Stimulated activated CD8-positive, alpha-beta memory T cell treated with anti-CD3 and anti-CD28 coated beads, Interleukin-7, amount 100 ng/mL, for 1 hour (primary cell): ENCODE data around the gene GALR3.

Experiments used
- DNase-seq, 2 donors: peaks; one replicate each; pipeline ENCODE4 v3.0.0-alpha.2; 2020; ENCODE audit warnings: low read depth in 2 of 2

The GALR3 gene

DNA sequence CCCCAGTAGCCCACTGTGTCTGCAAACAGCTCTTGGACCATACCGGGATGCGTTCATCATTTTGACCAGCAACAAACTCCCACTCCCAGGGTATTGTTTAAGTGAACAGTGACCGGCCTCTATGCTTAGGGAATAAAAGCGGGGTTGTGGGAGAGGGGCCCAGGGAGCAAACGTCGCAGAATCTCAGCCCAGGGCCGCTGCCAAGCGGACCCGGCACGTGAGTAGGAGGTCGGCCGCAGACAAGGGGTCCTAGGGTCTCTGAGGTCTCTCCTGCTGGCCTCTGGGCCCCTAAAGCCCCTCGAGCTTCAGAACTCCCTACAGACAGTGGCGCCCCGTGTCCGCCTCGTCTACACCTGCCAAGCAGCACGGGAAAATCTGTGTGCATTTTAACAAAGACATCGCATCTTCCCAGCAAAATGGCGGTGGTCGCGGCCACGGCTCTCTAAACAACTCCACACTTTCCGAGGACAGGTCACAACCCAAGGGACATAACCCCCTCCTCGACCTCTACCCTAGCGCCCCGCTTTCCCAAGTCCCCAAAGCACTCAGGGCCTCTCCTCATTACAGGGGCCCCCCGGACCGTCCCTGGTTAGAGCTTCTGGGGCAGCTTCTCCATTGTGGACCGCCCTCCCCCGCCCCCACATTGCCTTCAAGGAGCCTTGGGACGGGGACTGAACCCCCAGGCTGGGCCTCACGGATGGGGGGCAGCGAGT lies 19.4 kb upstream of the GALR3 start:
- DNase-seq: no peak

DNA sequence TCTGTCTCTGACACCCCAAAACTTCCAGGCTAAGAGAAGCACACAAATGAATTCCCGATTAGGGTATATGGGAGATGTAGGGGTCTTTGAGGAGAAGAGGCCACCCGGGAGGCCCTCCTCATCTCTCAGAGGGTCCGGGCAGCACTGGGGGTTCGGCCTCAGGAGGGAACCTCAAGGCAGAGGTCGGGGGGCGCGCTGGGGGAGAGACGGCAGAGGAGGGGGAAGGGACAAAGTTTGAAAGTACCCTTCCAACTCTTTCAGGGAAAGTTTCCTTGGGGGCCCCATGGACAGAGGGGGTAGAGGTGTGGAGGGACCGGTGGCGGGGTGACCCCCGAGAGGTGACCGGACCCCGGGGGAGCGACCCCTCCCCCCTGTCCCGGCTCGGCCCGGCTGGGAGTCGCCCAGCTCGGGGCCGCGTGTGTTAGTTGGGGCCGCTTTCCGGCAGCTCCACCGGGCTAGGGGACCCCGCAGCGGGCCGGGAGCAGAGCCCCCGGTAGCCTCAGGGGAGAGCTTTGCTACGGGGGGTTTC lies 18.8 kb upstream of the GALR3 start:
- no peak for DNase-seq

DNA sequence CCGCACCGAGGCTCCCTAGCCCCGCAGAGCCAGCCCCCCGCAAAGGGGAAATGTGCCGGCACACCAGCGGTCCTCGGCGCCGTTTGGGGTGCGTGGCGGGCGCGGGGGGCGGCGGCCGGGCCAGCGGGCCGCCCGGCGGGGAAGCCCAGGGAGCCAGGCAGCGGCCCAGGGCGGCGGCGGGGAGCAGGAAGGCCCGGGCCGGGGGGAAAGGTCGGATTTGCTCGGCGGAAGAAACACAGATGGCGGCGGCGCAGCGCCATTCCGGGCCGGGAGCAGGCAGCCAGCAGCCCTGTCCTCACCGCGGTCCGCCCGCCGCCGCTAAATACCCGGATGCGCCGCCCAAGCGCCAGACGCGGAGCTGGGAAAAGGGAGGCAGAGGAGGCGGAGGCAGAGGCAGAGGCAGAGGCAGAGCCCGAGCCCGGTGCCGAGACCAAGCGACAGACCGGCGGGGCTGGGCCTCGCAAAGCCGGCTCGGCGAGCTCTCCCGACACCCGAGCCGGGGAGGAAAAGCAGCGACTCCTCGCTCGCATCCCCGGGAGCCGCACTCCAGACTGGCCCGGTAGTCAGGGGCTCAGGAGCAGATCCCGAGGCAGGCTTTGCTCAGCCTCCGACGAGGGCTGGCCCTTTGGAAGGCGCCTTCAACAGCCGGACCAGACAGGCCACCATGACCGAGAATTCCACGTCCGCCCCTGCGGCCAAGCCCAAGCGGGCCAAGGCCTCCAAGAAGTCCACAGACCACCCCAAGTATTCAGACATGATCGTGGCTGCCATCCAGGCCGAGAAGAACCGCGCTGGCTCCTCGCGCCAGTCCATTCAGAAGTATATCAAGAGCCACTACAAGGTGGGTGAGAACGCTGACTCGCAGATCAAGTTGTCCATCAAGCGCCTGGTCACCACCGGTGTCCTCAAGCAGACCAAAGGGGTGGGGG lies 18.0 kb upstream of the GALR3 start:
- peak; percentile 20 to 30 for DNase-seq

DNA sequence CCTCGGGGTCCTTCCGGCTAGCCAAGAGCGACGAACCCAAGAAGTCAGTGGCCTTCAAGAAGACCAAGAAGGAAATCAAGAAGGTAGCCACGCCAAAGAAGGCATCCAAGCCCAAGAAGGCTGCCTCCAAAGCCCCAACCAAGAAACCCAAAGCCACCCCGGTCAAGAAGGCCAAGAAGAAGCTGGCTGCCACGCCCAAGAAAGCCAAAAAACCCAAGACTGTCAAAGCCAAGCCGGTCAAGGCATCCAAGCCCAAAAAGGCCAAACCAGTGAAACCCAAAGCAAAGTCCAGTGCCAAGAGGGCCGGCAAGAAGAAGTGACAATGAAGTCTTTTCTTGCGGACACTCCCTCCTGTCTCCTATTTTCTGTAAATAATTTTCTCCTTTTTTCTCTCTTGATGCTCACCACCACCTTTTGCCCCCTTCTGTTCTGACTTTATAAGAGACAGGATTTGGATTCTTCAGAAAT lies 17.3 kb upstream of the GALR3 start:
- no peak for DNase-seq

DNA sequence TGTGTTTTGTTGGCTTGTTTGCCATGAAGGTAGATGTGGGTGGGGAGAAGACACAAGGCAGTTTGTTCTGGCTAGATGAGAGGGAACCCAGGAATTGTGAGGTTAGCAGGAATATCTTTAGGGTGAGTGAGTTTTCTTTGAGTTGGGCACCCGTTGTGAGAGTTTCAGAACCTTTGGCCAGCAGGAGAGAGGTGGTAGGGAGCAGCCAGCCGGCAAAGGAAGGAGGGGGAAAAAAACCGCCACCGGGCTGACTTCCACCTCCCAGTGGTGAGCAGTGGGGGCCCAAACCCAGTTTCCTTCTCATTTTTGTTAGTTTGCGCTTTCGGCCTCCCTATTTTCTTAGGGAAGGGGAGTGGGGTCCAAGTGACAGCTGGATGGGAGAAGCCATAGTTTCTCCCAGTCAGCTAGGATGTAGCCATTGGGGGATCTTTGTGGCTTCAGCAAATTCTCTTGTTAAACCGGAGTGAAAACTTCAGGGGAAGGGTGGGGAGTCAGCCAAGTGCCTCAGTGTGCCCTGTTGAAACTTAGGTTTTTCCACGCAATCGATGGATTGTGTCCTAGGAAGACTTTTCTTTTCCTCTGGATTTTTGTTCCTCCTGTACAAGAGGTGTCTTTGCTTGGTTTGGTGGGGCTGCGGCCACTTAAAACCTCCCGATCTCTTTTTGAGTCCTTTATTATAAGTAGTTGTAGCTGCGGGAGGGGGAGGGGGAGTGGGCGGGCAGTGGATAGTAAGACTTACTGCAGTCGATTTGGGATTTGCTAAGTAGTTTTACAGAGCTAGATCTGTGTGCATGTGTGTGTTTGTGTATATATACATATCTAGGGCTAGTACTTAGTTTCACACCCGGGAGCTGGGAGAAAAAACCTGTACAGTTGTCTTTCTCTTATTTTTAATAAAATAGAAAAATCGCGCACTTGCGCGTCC lies 16.5 kb upstream of the GALR3 start:
- DNase-seq: no peak

DNA sequence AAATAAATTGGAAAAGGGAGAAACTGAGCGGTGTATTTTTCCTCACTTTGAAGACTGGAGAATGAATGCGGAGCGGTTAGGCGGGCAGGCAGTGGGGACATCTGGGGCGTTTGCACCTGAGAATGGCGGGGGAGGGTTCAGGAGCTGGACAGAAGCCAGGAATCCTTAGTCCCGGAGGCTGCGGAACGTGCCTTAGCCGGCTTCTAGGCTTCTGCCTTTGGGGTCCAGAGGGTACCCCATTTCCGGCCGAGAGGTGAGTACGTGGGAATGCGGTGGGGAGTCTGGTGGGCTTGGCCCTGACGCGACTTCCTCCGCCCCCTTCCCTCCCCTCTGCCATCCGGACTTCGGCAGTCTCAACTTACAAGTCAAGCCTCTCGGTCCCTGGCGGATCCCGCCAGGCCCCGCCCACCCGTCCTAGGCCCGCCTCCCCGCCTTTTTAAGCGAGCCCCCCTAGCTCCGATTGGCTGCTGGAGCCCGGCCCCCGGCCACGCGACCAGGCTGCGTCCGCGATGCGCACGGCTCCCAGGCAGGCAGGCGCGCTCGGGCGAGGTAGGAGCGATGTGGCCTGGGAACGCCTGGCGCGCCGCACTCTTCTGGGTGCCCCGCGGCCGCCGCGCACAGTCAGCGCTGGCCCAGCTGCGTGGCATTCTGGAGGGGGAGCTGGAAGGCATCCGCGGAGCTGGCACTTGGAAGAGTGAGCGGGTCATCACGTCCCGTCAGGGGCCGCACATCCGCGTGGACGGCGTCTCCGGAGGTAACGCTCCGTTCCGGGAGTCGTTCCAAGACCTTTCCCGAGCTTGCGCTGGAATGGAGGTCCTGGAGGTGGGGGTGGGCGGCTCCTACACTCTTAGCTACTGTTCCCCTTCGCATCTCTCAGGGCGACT lies 15.5 kb upstream of the GALR3 start, which contains the start of gene GCAT:
Gene GCAT, plus strand, starts transcription at position 525 of the 884 bp plus-strand sequence. Its CDS starts 34 bp downstream, at position 559.
- DNase-seq: peak; percentile 63 to 66

DNA sequence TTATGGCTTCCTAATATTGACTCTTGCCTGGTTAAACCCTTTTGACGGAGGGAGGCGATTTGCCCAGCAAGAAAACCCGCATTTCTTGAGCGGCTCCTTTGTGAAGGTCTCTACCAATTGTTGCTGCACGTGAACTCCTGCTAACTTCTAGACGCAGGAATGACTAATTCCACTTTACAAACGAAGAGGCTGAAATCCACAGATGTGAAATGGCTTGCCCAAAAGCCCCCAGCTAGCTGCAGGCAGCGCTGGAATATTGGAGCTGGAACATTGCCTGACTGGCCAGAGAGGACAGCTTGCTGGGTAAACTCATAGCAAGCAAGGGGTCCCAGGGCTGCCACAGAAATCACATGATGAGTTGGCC lies 14.9 kb upstream of the GALR3 start:
- no peak for DNase-seq

DNA sequence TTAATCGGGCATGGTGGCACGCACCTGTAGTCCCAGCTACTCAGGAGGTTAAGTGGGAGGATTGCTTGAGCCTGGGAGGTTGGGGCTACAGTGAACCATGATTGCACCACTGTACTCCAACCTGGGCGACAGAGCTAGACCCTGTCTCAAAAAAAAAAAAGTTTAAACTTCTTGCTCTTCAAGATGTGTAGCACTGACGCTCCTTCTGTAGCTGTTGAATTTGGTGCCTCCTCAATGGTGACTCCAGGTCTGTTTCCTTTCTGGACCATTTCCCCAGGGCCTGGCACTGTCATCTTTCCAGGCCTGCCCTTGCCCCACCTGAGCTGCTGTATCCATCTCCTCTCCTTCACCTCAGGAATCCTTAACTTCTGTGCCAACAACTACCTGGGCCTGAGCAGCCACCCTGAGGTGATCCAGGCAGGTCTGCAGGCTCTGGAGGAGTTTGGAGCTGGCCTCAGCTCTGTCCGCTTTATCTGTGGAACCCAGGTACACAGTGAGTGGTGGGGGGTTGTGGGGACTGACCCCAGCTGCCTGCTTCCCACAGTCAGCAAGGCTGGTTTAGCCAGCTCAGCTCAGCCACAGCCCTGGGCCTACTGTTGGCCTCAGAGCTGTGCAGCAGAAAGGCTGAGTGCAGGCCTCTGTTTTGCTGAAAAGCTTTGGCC lies 13.4 kb upstream of the GALR3 start:
- no peak for DNase-seq

DNA sequence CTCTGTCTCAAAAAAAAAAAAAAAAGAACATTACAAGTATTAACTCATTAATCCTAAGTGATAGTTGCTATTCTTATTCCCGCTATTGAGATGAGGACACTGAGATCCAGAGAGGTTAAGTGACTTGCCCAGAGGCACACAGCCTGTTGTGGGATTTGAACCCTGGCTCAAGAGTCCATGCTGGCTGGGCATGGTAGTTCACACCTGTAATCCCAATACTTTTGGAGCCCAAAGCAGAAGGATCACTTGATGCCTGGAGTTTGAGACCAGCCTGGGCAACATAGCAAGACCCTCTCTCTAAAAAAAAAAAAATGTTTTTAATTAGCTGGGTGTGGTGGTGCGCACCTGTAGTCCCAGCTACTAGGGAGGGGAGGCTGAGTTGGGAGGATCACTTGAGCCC lies 11.3 kb upstream of the GALR3 start:
- DNase-seq: no peak

DNA sequence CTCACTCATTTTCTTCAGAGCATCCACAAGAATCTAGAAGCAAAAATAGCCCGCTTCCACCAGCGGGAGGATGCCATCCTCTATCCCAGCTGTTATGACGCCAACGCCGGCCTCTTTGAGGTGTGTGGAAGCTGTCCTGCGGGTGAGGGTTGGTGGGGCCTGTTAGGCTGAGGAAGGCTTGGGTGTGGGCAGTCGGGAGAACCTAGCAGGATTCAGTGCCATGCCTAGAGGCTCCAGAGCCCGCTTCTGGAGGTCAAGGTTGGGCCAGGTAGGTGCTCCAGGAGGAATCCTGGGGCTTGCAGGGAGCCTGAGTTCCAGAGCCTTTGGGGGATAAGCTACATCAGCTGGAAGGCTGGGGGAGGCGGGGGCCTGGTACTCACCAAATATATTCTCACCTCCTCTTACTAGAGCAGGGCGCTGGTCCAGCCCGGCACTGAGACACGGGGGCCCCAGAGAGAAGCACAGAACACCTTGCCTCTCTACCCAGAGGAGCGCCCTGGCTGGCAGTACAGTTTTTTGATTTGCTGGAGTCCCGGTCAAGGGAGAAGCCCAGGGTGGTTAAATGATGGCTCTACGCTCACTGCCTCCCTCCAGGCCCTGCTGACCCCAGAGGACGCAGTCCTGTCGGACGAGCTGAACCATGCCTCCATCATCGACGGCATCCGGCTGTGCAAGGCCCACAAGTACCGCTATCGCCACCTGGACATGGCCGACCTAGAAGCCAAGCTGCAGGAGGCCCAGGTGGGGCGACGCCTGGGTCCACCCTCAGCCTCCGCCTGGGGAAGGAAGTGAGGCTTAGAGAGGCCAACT lies 10.1 kb upstream of the GALR3 start:
- no peak for DNase-seq

DNA sequence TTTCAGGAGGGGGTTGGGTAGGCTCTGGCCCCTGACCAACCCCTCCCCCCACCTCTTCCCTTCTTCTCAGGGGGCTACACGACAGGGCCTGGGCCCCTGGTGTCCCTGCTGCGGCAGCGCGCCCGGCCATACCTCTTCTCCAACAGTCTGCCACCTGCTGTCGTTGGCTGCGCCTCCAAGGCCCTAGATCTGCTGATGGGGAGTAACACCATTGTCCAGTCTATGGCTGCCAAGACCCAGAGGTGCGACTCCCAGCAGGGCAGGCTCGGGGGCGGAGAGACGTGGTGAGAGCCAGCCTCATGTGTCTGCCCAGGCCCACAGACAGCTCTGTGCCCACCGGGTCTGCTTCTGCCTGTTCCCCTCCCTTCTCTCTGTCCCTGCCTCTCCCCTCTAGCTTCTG lies 7.6 kb upstream of the GALR3 start:
- DNase-seq: no peak

DNA sequence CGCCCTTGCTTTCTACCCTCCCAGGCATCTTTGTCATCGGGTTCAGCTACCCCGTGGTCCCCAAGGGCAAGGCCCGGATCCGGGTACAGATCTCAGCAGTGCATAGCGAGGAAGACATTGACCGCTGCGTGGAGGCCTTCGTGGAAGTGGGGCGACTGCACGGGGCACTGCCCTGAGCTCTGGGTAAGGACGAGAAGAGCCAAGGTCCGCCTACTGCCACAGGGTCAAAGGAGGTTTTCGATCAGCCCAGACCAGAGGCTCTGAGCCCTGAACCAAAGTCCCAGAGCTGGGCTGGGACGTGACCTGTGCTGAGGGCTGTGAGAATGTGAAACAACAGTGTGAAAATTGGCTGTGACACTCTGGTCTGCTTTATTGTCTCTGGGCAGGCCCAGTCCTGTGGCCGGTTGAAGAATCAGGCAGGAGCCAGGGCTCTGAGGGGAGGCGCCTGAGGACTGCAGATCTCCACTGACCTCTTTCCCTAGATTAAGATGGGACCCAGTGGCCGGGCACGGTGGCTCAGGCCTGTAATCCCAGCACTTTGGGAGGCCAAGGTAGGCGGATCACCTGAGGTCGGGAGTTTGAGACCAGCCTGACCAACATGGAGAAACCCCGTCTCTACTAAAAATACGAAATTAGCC lies 6.5 kb upstream of the GALR3 start:
- DNase-seq: no peak

DNA sequence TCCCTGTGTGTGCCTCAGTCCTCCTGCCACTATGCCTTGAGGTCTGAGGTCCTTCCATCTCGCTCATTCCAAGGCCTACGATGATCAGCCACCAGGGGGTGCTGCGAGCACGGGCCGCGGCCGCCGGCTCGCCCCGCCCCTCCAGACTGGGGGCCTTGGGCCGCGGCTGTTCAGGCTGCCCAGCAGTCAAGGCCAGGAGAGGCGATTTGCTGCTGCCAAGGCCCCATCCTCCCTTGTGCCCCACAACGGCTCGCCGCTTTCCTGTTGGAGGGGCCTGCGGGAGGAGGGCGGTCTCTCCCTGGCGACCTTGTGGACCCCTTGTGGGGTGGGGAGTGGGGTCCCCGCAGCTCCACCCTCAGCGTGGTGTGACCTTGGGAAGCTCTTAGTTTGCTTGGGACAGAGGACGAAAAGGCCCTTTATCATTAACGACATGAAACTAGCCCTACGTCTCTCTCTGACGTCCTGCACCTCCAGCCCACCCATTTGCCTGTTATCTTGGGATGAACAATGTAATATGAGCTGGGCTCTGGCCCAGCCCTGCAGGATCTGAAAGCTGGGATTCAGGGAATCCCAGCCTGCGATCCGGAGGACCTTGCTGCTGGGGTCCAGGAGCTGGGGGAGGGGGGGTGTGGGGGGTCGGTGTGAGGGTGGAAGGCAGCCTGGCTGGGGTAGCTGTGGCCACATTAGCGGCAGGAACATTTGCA lies 5.3 kb upstream of the GALR3 start:
- DNase-seq: peak; percentile 58 to 75

DNA sequence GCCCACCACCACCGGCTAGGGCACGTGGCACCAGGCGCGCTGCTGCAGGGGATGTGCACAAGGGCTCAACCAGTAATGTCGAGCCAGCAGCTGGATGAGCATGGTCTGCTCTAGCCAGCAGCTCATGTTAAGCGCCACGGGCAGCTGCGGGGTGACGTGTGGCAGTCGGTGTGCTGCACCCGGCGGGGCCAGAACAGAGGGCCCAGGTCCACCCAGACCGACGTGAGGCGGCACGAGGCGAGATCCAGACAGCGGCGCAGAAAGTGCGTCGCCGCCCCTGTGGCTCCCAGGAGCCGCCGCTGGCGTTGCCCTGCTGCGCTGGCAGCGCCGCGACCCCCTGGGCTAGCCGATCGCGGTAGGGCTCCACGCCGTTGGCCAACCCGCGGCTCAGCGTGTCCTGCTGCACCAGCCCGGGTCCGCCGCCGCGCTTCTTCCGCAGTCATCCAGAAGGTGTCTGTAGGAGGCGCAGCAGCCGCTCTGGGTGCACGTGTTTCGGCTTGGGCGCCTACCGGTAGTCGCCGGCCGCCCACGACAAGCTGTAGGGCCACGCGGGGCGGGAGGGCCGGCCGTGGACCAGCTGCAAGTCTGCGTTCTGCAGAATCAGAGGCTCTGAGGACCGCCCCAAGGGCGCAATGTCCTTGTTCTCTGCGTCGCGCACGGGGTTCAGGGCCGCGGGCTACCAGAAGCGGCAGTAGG lies 4.6 kb upstream of the GALR3 start:
- peak; percentile 17 to 30 for DNase-seq

DNA sequence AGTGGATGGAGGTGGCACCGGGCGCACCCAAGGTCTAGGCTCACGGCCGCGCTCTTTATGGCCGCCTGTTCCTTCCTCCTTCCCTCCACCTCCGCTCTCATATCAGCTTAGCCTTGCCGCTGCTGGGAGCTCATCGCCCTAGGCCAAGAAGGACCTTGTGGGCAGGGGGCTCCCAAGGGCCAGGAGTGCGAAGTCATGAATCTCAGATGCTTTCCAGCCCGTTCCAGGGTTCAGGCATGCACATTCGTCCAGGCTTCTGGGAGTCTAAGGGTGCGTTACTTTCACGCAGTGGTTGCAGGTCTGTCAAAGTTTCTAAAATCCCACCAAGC lies 4.1 kb upstream of the GALR3 start:
- DNase-seq: no peak

DNA sequence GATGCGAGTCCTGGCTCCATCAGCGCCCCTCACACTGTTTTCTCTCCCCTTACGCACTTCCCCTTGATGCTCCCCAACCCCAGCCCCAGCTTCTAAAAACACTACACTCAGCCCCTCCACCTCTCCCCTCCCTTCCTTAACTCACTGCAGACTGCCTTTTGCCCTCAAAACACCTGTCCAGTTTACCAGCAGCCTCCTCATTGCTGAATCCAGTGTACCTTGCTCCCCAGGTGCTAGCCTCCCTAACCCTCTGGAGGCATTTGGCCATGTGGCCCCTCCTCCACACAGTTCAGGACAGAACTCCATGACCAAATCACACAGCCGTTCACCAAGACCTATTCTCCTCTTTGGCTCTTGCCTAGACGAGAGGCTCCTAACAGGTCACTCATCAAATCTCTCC lies 2.8 kb upstream of the GALR3 start:
- no peak for DNase-seq

DNA sequence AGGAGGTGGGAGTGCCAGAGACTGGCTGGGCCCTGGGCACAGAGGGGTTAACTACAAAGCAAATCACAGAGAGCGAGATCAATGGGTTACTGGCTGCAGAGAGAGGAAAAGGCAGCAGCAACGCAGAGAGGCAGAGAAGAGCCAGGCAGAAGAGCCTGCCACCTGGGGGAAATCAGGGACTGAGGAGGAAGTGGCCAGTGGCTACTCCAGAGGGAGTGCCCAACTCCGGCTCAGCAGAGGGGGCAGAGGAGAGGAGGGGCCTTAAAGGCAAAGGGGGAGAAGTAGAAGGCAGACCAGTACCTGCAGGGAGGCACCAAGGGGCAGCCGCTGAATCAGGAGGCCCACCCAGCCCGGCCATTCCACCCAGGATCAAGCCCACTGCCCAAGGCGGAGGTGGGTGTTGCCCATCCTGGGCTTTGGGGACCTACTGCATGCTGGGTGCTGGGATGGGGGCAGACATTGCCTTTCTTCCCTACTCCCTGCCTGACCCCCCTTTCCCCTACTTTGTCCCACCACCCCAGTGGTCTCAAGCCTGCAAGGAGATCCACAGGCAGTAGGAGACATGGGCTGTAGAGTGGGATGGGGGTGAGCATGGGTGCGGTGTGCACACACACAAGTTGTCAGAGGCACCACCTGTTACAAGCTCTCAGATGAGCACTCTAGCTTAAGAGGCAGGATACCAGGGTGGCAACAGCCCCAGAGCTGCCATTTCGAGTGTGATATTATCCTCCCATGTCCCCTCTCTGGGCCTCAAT lies 926 bp upstream of the GALR3 start:
- no peak for DNase-seq
